ENCODE data around the gene ZBTB48. TPM values are rescaled to one million over a fixed set of nuclear protein-coding genes. Genes with fewer than 3 reads are reported as not detected.
"Not testable (repeated sequence)": the region's sequence is repeated elsewhere in the genome, so short reads cannot be mapped to it uniquely, and the experiment has no call there.

ZBTB48 gene
- total RNA-seq, 1 donor from 2014 or later, result 15.1 TPM

DNA sequence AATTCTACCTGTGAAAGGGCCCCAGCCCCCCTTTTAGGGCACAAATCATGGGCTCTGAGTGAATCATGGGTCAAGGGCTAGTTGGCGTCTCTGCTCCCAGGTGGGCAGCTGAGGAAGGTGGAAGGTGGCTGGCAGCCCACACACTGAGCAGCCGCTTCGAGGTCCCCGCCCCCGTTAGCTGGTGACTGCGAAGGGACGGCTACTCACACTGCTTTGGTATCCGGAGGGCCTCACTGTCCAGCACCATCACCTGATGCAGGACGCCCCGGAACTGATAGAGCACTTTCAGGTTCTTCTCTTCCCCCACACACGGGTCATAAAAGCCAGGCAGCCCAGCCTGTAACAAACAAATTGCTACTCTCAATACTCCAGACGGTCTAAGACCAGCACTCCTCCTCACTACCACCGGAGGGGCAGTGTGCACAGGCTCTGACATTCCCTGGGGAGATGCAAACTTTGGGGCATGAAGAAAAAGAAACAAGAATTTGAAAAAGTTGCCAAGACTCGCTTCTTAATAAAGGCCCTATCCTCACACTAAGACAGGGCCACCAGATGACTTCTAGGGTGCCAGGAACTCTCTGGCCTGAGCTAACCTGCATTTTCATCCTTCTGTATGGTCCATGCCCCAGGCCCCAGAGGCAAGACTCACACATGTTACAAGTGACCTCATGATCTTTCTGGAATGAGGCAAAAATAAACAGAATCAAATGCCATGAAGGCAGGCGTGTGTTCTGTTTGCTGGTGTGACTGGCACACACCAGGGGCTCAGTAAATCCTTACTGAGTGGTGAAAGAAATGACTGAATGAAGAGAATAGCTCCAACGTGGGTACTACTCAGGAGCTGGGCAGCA is 56.3 kb downstream of the ZBTB48 start:
- no peak for DNase-seq

DNA sequence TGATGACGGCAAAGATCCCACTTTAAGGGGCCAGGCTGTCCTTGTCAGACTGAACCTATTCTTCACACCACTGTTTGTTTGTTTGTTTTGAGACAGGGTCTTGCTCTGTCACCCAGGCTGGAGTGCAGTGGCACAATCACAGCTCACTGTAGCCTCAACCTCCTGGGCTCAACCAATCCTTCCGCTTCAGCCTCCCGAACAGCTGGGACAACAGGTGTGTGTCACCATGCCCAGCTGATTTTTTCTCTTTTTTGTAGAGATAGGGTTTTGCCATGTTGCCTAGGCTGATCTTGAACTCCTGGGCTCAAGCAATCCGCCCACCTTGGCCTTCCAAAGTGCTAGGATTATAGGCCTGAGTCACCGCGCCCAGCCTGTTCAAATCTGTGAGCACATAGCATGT is 57.0 kb downstream of the ZBTB48 start:
- DNase-seq, result not testable (repeated sequence)

GRCh38 chr1:6637770-6638169 is 58.0 kb downstream of the ZBTB48 start:
- DNase-seq, result no peak

GRCh38 chr1:6638226-6638625 is 58.4 kb downstream of the ZBTB48 start:
- DNase-seq, result peak; percentile 60

Small RNA genes lying within 50 kb of the gene (small RNA-seq; reads per million reads assigned to genes)
- not detected for gene RNU6-731P

Other genes with a start within 250 kb of the ZBTB48 start
- 27.0 TPM for gene ACOT7, start 186.2 kb upstream of the ZBTB48 start, total RNA-seq
- 0.16 TPM for gene HES2, start 160.1 kb upstream of the ZBTB48 start, total RNA-seq
- not detected for gene ESPN, start 155.2 kb upstream of the ZBTB48 start, total RNA-seq
- 9.5 TPM for gene TNFRSF25, start 113.8 kb upstream of the ZBTB48 start, total RNA-seq
- gene PLEKHG5, start 88.3 kb upstream of the ZBTB48 start, total RNA-seq, result 25.6 TPM
- gene NOL9, start 25.5 kb upstream of the ZBTB48 start, total RNA-seq, result 34.0 TPM
- not detected for gene TAS1R1, start 24.7 kb upstream of the ZBTB48 start, total RNA-seq
- 8.7 TPM for gene KLHL21, start 22.9 kb downstream of the ZBTB48 start, total RNA-seq
- gene PHF13, start 33.7 kb downstream of the ZBTB48 start, total RNA-seq, result 17.0 TPM
- gene THAP3, start 44.9 kb downstream of the ZBTB48 start, total RNA-seq, result 23.7 TPM
- 32.8 TPM for gene DNAJC11, start 121.8 kb downstream of the ZBTB48 start, total RNA-seq
- gene CAMTA1, start 205.5 kb downstream of the ZBTB48 start, total RNA-seq, result 115 TPM

Measured in occipital lobe (tissue), 3 donors.